Measurements from ENCODE around the gene DEAF1.

The DEAF1 gene

DNA sequence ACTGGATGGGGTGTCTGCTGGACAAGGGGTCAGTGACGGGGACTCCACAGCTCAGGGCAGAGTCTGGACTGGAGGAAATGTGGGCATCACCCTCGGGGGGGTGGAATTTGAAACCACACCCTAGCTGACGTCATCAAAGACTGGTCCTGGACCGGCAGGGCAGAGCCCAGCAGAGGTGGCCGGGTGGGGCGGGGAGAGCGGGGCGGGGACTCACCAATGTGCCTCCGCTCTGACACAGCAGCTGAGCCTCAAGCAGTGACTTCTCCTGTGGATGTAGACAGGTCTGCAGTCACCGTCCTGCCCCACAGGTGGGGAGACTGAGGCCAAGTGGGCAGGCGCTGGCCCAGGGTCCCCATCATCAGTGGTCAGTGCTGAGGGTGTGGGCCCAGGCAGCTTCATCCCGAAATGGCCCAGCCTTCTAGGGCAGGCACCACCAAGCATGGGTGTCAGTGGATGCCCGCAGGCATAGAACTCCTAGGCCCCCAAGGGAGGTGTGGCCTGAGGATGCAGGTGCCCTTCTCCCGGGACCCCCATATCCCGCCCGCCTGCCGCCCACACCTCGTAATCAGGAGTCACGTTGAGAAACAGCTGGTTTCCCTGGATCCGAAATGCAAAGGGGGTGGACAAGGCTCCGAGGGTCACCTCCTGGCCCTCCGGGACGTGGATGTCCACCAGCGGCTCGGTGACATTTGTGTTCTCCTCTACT, 70.9 kb downstream of the DEAF1 start:
- DNase-seq = no peak

DNA sequence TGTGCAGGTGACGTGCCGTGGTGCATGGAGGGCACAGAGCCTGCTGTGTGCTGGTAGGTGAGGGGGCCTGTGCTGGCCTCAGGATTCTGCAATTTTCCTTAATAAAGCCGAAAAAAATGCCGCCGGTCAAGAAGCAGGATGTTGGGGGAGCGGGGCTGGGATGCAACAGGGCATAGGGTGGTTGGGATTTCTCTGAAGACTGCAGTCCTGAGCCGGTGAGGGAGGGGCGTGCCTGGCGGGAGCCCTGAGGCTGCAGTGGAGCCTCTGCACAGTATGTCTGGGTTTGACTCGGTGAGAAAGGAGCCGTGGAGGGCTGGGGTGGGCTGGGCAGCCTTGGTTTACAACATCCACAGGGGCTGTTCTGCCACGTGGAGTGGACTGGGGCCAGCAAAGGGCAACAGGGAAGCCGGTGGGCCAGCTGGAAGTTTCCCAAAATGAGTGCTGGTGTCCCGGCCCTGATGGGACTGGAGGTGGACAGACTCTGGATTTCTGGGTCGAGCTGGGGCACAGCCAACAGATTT, 71.6 kb downstream of the DEAF1 start:
- no peak for DNase-seq

DNA sequence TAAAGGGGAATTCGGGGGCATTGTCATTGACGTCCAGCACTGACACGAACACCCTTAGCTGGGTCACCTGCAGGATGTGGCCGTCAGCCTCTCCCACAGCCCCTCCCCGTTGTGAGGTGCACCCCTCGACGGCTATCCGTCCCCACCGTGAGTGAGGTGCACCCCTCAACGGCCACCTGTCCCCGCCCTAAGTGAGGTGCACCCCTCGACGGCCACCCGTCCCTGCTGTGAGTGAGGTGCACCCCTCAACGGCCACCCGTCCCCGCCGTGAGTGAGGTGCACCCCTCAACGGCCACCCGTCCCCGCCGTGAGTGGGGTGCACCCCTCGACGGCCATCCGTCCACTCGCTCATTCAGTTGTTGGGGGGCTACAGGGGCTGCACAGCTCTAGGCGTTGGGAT, 73.2 kb downstream of the DEAF1 start:
- no peak for DNase-seq

DNA sequence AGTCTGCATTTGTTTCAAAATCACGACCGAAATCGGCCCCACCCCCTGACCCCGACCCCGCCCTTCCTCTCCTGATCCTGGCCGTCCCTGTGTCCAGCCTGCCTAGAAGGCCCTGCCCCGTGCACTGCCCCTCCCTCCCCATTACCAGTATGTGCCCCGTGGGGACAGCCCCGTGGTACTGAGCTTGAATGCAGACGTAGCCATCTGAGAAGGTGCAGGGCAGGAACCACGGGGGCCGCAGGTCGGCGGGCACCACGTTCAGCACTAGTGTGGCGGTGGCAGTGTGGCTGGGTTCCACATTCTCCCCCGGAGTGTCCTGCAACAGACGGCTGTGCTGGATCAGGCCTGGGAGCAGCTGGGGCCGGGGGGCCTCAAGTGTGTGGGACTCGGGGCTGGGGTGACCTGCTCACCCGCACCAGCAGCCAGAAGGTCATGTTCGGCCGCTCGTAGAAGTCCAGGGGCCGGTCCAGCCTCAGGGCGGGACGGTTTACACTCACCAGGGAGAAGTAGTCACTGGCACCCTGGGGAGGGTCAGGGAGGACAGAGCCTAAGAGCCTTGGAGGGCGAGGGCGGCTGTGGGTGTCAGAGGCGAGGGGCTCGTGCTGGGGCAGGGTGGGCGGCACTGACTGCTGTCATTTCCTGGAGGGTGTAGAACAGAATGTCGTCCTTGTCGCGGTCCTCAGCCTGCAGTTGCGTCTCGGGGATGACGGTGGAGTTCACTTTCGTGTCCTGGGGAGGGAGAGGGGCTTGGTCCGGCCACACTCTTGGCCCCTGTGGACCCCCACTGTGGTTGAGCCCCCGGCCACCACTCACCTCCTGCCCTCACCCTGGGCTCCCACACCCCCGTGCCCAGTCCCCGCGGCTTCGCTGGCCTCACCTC, 73.8 kb downstream of the DEAF1 start:
- DNase-seq = no peak

DNA sequence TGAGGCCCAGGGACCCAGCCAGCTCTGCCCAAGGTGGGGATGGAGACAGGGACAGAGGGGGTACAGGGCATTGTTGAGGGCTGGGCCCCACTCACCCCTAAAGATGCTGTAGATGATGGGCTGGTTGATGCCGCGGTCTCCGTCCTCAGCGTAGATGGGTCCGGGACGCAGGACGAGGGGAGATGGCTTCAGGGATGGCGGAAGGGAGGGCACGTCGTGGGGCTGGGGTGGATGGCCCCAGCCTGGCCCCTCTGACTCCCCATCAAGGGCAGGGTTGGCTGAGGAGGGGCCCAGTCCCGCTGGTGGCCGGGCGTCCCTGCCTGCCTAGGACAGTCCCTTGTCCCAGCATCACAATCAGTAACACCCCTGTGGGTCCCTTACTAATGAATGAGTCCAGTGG, 74.8 kb downstream of the DEAF1 start:
- no peak for DNase-seq

DNA sequence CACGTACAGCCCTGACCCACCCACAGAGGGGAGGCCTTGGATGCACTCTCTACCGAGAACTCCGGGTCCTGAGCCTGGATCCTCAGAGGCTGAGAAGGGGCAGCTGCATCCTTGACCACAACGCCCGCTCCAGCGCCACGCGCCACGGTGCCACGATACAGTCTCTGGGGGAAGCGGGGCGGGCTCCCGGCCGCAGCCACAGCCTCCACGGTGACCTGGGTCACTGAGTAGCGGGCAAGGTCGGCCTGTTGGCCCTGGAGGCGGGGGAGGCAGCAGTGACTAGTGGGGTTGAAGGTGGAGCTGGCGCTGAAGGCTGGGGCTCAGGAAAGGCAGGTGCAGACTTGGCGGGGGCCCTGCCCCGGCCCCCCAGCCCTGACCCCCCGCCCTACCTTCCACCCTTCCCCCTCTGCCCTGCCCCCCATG, 75.4 kb downstream of the DEAF1 start:
- DNase-seq = no peak

DNA sequence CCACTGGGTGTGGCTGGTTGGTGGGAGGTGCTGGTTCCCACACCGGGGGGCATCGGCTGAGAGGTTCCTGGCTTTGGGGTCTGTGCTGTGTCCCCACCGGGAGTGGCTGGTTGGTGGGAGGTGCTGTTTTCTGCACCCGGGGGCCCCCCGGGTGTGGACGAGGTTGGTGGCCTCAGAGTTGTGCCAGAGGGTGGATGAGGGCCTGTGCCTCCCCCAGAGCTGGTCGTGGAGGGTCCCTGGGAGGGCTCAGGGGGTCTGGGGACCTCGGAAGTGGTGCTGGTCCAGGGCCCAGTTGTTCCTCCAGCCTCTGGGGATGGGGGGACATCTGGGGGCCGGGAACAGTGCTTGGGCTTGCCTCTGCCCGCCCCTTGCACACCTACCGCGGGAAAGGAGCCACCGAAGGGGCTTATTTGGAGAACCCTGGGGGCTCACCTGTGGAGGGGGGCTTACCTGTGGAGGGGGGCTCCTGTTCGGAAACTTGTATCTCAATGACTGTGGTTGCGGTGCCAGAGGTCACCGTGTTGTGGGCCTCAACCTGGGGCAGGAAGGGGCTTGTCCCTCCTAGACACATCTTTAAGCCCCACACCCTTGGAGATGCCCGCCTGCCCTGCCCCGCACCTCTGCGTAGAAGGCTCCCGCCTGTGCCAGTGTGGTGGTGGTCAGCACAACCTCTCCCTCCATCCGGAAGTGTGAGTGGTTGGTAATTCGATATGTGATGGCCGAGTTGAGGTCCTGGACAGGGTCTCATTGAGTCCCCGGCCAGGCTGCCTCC, 76.0 kb downstream of the DEAF1 start:
- DNase-seq = no peak

DNA sequence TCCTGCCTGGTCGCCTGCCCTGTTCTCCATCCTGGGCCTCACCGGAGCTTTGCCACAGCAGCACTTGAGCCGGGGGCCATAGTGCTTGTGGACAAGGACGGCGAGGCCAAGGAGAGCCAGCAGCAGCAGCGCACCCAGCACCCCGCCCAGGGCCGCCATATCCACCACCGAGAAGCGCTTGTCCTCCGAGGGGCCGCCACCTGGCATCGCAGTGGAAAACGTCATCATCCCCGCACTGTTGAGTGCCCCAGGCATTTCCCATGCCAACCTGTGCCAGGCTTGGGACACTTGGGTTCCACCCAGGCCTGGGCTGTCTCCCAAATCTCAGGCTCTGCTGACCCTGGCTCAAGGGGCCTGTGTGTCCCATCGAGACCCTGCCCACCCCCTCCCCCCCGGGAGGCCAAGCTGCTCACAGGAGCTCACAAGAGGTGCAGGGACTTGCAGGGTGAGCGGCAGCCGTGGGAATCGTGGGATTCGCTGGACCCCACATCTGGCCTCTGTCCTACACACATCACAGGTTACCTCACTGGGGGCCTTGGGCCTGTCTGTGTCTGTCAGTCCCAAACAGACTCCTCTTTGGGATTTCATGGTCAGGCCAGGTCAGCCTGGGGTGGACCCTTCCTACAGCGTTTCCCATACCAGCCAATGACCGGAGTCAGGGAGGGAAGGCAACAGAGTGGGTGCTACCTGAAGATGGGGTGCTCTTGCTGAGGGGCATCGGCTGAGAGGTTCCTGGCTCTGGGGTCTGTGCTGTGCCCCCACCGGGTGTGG, 76.9 kb downstream of the DEAF1 start:
- no peak for DNase-seq

DNA sequence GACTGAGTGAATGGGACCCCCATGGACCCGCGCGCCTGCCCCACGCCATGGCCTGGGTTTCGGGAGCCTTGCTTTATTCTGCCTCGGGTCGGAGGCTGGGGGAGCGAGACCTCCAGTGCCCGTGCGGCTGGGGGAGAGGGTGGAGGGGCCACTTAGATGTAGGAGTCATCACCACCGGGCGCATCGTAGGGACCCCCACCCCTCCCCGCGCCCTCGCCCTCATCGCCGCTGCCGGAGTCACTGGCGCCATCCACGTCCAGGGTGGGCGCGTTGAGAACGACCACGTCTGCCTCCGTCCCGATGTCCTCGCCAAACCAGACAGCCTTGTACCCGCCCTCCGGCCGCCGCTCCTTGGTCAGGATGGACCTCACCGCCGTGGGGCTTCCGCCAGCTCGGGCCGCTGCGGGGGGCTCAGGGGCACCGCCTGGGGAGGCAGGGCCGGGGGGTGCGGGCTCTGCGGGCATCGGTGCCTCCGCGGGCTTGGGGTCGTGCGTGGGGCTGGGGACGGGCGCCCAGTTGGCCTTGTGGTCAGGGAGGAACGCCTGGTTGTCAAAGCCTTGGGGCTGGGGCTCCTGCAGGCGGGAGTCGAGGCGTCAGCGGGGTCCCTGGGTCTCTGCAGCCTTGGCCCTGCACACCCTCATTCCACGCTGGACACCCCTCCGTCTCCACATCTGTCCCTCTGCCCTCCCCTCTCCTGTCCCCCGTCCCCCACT, 77.7 kb downstream of the DEAF1 start:
- DNase-seq = no peak

DNA sequence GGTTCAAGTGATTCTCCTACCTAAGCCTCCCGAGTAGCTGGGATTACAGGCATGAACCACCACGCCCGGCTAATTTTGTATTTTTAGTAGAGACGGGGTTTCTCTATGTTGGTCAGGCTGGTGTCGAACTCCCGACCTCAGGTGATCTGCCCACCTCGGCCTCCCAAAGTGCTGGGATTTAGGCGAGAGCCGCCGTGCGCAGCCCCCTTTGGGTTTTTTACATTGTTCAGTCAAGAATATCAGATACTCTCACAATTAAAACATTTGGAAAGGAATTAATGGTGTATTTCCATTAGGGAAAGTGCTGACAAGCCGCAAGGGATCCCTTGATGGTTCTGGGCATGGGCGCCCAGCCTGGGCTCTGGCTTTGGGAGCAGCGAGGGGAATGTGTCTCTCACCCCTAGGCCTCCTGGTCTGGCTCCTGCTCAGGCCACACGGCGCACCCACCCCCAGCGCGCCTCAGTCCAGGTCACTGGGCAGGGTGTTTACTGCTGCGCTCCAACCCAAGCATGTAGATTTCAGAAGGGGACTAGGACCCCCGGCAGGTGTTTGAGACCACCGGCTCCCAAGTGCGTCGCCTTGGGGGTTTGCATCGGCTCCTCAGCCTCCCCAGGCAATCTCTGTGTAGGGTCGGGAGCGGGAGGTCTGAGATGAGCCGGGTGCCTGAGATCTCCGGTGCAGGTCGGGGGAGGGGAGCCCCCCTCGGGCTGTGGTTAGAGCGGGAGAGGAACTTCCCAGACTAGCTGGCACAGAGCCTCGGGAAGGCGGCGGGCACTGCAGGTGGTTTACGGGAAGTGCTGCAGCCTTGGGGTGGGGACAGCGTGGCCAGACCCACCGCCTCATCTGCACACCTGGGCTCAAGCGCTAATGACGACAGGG, 78.5 kb downstream of the DEAF1 start:
- DNase-seq = no peak

DNA sequence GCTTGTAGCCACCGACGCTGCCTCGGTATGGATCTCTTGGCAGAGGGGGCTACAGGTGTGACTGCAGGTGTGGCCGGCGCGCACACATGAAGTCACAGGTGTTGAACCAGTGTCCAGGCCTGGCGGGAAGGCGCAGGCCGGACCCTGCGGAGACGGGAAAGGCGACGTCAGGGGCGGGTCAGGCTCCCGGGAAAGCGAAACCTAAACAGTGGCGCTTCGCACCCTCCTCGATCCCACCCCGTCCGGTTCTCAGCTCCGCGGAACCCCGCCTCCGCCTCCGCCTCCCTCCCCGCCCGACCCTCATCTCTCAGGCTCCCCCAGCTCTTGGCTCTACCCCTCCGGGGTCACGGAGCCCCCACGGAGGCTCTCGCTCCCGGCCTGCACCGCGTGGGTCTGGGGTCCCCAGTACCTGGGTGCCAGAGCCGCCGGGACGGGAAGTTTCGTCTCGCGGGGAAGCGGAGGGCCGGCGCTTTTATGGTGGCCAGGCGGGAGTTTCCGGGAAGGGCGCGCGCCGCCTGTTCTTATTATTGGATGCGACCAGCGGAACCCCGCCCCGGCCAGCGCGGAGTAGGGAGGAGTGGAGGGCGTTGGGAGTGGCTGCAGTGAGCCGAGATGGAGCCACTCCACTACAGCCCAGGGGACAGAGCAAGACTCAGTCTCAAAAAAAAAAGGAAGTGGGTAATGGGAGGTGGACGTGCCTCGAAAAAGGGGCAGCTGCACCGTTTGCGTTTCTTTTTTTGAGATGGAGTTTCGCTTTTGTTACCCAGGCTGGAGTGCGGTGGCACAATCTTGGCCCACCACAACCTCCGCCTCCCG, 79.3 kb downstream of the DEAF1 start, which contains the start of gene IRF7:
Gene IRF7, minus strand, starts transcription at position 447 of the 816 bp plus-strand sequence. CDS start 586 bp downstream, outside the sequence.
- DNase-seq = peak; percentile 83

DNA sequence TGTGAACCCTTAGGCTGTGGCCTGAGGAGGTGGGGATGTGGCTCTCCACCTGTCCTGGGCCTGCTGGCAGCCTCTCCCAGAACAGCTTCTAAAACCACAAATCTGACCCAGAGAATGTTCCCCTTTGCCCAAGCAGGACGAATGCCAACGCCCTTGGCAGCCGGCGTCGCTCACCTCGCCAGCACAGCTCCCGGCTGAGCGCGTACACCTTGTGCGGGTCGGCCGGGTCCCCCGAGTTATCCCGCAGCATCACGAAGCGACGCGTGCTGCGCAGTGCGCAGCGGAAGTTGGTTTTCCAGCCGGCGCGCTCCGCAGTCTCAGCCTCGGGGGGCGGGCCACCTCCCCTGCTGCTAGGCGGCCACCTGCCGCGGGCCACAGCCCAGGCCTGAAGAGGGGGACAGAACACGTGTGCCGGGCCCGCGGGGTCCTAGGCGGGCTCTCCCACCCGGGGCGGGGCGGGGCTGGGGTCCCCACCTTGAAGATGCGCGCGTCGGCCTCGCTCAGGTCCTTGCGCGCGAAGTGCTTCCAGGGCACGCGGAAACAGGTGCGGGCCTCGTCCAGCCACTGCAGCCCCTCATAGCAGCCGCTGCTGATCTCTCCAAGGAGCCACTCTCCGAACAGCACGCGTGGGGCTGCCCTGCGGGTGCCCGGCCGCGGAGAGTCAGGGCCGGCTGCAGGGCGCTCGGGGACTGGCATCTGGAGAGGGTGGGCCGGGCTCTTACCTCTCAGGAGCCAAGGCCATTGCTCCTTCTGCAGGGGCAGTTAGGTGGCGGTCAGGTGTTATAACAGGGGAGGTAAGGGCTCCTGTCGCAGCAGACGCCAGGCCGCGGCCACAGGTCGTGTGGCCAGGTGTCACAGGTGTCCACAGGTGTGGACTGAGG, 80.2 kb downstream of the DEAF1 start:
- DNase-seq = no peak

DNA sequence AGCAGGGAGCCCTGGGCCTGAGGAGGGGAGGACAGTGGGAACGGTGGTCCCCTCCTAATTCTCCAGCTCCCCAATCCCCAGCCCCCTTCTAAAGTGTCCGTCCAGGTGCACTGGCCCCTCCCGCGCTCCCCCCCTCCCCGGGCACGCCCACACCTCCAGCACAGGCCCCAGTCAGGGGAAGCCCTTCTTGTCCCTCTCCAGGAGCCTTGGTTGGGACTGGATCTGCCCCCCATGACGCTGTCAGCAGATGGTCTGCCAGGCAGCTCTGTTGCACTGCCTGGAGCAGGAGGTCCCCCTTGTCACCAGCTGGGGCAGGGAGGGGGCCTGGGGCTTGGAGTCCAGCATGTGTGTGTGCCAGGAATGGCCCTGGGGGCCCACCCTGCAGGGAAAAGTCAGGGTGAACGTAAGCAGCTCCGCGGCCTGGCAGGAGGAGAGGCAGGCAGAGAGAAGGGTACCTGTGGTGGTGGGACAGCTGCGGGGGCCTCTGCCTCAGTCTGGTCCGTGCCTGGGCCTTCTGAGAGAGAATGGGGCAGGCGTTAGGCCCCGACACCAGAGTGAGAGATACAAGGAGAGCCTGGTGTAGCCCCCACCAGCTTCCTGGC, 80.9 kb downstream of the DEAF1 start:
- no peak for DNase-seq

DNA sequence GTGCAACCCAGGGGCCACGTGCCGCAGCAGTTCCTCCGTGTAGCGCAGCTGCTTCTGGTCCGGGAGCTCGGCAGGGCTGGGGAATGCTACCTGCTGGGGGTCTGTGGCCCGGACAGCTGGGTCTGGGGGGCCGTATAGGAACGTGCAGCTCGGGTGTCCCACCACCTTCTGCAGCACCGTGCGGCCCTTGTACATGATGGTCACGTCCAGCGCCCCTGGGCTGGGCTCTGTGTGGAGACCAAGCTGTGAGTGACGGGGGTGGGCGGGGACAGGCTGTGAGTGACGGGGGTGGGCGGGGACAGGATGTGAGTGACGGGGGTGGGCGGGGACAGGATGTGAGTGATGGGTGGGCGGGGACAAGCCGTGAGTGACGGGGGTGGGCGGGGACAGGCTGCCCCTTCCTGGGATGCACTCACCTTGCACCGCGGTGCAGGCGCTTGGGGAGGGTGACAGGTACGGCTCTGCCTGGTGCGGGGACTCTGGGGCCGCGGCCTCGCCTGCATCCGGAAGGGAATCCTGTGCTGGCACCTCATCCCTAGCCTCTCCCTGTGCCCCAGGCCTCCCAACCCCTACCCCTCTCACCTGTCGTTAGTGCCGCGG, 81.6 kb downstream of the DEAF1 start:
- DNase-seq = peak; percentile 59

DNA sequence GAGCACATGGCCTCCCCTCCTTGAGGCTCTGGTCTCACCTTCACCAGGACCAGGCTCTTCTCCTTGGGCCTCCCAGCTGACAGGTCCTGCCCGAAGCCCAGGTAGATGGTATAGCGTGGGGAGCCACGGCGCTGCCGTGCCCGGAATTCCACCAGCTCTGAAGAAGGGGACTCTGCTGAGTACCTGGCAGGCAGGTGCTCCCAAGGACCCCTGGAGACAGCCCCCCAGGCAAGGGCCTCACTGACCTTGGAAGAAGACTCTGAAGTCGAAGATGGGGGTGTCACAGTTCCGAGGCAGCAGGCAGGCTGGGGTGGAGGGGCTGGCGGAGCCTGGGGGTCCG, 82.1 kb downstream of the DEAF1 start:
- no peak for DNase-seq

DNA sequence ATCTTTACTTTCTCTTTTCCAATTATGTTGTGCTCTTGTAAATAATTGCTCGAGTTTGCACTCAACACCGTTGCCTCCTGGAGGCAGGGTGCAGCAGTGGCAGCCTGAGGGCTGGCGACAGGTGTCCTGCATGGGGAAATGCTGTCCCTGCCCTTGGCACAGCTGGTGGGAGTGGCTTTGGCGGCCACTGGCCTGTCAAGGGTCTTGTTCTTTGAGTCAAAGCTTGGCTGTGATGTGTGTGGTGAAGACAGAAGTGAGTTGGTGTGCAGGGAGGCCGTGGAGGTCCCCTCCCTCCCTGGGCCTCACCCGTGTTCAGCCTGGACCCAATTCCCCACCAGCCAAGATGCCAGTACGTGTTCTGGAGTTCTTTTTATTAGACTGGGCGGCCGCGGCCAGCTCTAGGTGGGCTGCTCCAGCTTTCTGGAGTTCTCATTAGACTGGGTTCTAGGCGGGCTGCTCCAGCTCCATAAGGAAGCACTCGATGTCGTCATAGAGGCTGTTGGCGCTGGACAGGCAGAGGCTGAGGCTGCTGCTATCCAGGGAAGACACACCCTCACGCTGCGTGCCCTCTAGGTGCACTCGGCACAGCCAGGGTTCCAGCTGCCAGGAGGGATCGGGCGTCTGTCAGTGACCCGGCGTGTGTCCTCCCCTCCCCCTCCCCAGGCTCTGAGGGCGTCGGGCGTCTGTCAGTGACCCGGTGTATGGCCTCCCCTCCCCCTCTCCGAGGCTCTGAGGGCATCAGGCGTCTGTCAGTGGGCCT, 82.6 kb downstream of the DEAF1 start:
- no peak for DNase-seq
